Measurements from ENCODE around the gene ACTN4. TPM values are rescaled to one million over a fixed set of nuclear protein-coding genes. Genes with fewer than 3 reads are reported as not detected.

ACTN4 gene
- total RNA-seq, 1 donor from 2014 or later, result 125 TPM

DNA sequence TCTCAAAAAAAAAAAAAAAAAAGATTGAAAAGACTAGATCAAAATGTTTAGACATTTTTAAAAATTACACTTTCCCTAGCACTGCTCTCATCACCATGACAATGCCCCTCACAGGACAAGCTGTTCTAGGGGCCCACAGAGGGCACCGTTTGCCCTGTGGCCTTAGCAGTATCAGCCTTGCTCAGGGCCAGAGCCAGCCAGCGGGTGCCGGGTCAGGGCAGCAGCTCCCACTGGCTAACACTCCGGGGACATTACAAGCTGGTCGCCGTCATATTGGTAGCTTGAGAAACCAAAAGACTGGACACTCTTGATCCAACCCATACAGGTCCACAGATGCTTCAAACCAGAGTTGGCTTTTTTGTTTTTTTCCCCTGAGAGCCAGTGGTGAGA, 78.8 kb downstream of the ACTN4 start:
- DNase-seq, result peak; percentile 32
- intact Hi-C loops (cut with DNase I), result no loop called here

GRCh38 chr19:38726761-38727301, 79.4 kb downstream of the ACTN4 start:
- DNase-seq, result no peak
- no peak for ATAC-seq (ENCODE audit: poor library complexity)
- intact Hi-C loops (cut with DNase I), result no loop called here

More for the DNA sequence above, 78.8 kb downstream of the ACTN4 start:
- no peak for ATAC-seq (ENCODE audit: poor library complexity)

DNA sequence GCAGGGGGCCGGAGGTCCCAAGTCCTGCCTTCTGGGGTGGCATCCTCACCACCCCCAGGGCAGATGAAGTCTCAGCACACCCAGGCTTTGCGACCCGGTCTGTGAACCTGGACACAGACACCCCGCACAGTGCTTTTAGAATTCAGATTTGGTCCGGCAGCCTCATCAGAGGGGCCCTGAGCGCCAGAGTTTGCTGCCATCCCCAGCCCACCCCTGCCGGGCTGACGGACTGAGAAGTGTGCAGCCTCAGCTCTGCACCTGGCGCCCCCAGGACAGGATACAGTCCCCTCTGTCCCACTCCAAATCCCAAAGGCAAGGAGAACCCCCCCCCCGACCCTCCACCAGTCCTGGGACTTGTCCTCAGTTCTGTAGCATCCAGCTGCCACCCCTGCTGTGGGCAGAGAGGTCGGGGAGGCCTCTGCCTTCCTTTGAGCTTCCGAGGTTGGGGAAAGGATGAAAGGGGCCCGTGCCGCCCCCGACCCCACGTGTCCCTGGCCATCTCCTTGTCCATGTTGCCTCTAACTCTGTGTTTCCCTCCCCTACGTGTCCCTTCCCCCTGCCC, 79.9 kb downstream of the ACTN4 start:
- peak; percentile 30 for DNase-seq
- intact Hi-C loops (cut with DNase I), result no loop called here
- ATAC-seq (ENCODE audit: poor library complexity), result no peak

GRCh38 chr19:38727868-38728660, 80.6 kb downstream of the ACTN4 start:
- DNase-seq, result peak; percentile 50
- peak; percentile 3 for ATAC-seq (ENCODE audit: poor library complexity)
- intact Hi-C loops (cut with DNase I), result no loop called here

DNA sequence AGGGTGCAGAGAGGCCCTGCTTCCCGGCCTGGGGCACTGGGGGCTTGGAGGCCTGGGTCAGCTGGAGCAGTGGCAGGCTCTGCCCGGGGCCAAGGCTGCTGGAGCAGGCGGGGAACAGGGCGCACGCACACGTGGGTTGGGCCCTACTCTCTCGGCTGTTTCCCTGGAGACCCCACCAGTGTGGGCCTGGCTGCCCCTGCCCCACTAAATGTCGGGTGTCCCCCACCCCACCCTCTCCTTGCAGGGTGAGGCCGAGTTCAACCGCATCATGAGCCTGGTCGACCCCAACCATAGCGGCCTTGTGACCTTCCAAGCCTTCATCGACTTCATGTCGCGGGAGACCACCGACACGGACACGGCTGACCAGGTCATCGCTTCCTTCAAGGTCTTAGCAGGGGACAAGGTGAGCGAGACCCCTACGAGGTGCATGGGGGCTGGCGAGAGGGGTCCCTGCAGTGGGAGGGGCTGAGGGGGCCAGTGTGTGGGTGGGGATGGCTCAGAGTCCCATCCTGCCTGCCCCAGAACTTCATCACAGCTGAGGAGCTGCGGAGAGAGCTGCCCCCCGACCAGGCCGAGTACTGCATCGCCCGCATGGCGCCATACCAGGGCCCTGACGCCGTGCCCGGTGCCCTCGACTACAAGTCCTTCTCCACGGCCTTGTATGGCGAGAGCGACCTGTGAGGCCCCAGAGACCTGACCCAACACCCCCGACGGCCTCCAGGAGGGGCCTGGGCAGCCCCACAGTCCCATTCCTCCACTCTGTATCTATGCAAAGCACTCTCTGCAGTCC, 81.5 kb downstream of the ACTN4 start:
- intact Hi-C loops (cut with DNase I), result no loop called here
- peak; percentile 38 for DNase-seq
- no peak for ATAC-seq (ENCODE audit: poor library complexity)

DNA sequence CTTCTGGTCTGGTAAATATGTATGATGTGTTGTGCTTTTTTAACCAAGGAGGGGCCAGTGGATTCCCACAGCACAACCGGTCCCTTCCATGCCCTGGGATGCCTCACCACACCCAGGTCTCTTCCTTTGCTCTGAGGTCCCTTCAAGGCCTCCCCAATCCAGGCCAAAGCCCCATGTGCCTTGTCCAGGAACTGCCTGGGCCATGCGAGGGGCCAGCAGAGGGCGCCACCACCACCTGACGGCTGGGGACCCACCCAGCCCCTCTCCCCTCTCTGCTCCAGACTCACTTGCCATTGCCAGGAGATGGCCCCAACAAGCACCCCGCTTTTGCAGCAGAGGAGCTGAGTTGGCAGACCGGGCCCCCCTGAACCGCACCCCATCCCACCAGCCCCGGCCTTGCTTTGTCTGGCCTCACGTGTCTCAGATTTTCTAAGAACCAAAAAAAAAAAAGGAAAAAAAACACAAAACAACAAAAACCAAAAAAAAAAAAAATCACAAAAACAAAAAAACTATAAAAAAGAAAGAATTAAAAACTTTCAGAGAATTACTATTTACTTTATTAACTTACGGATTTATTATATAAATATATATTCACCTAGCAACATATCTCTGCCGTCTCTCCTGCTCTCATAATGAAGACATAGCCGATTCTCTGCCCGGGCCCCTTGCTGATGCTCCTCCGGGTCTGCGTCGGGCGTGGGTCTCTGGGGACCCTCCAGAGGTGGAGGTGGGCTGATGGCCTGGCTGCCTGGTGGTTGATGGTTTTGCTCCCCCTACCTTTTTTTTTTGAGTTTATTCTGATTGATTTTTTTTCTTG, 82.4 kb downstream of the ACTN4 start:
- intact Hi-C loops (cut with DNase I), result no loop called here
- peak; percentile 50 for ATAC-seq (ENCODE audit: poor library complexity)

GRCh38 chr19:38730470-38730730, 83.0 kb downstream of the ACTN4 start:
- no peak for ATAC-seq (ENCODE audit: poor library complexity)
- DNase-seq, result no peak
- intact Hi-C loops (cut with DNase I), result no loop called here

More for the DNA sequence above, 82.4 kb downstream of the ACTN4 start:
- DNase-seq, result peak; percentile 86

GRCh38 chr19:38730731-38731589, 83.5 kb downstream of the ACTN4 start:
- DNase-seq, result no peak
- ATAC-seq (ENCODE audit: poor library complexity), result no peak
- intact Hi-C loops (cut with DNase I), result no loop called here

DNA sequence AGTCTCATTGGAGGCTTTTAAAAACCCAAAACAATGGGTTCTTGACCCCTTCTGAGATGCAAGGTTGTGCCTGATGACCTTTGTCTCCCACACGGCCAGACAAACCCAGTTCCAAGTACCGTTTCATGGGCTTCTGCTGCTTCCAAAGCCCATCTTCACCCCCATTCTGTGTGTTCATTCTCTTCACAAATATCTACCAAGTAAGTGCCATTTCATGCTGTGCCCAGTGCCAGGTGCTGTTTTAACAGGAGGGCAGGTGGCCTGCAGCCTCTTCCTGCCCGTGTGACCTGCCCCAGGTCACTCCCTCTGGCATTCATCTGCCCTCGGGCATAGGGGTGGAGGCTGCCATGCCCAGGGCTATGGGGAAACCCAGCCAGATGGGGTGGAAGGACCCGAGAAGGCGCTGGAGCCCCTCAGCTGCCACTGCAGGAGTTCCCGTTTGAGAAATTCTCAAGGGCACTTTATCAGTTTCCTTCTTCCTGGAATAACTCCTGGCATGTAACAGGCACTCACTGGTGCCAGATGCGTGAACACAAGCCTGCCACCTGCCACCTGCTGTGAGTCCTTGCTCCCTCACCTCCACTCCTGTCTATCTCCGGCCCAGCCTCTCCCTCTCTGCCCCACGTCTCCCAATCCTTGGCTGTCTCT, 84.3 kb downstream of the ACTN4 start:
- ATAC-seq (ENCODE audit: poor library complexity) (no peak), DNase-seq (no peak)
- intact Hi-C loops (cut with DNase I), result no loop called here

GRCh38 chr19:38733241-38733492, 85.7 kb downstream of the ACTN4 start:
- intact Hi-C loops (cut with DNase I), result no loop called here
- ATAC-seq (ENCODE audit: poor library complexity), result no peak
- DNase-seq, result no peak

DNA sequence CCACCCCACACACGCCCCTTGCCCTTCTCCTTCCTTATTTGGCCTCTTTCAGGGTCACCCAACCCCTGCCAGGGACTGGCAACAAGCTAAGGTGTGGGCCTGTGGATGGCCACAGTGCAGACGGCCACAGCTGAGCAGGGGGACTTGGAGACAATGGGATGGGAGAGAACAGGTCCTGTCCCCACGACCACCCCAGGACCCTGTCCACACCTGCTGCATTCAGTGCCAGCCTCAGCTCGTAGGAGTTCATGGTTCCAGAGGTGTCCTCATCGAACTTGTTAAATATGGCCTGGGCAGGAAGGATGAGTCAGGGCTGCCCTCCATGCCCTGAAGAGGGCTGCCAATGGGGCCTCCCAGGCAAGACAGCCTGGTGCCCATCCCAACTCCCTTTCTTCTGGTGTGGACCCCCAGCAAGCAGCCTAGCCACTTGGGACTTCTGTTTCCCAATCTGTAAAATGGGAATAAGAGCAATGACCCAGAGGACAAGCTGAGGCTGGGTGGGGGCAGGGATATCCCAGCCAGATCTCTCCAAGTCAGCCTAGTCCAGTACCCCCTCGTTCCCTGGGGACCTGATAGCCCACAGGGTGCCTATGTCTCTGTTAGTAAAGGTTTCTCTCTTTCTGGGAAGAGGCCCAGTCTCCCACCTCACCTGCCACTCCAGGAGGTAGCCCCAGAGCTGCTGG, 86.2 kb downstream of the ACTN4 start:
- no peak for DNase-seq
- intact Hi-C loops (cut with DNase I), result no loop called here
- no peak for ATAC-seq (ENCODE audit: poor library complexity)

DNA sequence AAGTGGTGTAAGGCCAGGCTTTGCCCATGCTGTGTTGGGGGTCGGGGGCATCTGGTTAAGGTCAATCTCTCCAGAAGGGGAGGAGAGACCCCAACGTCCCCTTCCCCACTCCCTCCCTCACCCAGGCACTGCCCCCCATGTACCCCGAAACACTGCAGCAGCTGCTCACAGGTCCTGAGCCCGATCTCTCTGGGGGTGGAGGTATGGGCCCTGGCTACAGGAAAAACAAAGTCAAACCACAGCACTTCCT, 86.7 kb downstream of the ACTN4 start:
- ATAC-seq (ENCODE audit: poor library complexity) (no peak), DNase-seq (no peak)
- intact Hi-C loops (cut with DNase I), result no loop called here

GRCh38 chr19:38734426-38735256, 87.2 kb downstream of the ACTN4 start:
- DNase-seq, result peak; percentile 44
- peak; percentile 3 for ATAC-seq (ENCODE audit: poor library complexity)
- intact Hi-C loops (cut with DNase I), result no loop called here

GRCh38 chr19:38735257-38735686, 87.8 kb downstream of the ACTN4 start:
- peak; percentile 39 for DNase-seq
- no peak for ATAC-seq (ENCODE audit: poor library complexity)
- intact Hi-C loops (cut with DNase I), result no loop called here

DNA sequence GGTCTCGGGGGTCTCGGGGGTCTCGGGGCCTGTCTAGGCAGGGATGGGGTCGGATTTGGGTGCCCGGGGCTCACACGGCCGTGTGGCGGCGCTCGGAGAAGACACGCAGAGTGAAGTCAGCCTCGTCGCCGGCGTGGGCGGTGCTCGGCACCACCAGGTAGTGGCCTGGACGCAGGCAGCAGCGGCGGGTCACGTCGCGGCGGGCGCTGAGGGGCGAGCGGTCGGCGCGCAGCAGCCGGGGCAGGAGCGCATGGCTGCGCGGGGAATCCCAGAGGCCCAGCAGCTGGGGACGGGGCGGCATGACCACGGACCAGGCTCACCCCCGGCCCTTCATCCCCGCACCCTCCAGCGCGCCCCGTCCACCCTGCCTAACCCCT, 88.6 kb downstream of the ACTN4 start:
- DNase-seq, result peak; percentile 61
- peak; percentile 3 for ATAC-seq (ENCODE audit: poor library complexity)
- intact Hi-C loops (cut with DNase I), result no loop called here

GRCh38 chr19:38736413-38737280, 89.2 kb downstream of the ACTN4 start:
- DNase-seq (peak; percentile 43), ATAC-seq (ENCODE audit: poor library complexity) (no peak)
- intact Hi-C loops (cut with DNase I), result no loop called here
